ENCODE results near the gene SLIT3. TPM values are rescaled to one million over a fixed set of nuclear protein-coding genes. Genes with fewer than 3 reads are reported as not detected.

SLIT3 gene
- total RNA-seq, 1 donor from 2014 or later = 3.1 TPM

- no peak overlapping the region for H3K4me3 ChIP-seq (ENCODE audit: low read depth, low read length)
- DNase-seq (ENCODE audit: low read depth) = no peak
- TF ChIP-seq CTCF (conservative IDR thresholded peaks at IDR 0.05; ENCODE audit: low read depth, low read length) = no peak
Measured at GRCh38 chr5:169048181-169049125, 252.5 kb downstream of the SLIT3 start.

- no peak overlapping the region for H3K4me3 ChIP-seq (ENCODE audit: low read depth, low read length)
- TF ChIP-seq CTCF (conservative IDR thresholded peaks at IDR 0.05; ENCODE audit: low read depth, low read length) = no peak
- DNase-seq (ENCODE audit: low read depth) = no peak
Measured at GRCh38 chr5:169044962-169045361, 256.0 kb downstream of the SLIT3 start.

GRCh38 chr5:169041180-169041579, 259.8 kb downstream of the SLIT3 start:
- no peak for DNase-seq (ENCODE audit: low read depth)
- TF ChIP-seq CTCF (conservative IDR thresholded peaks at IDR 0.05; ENCODE audit: low read depth, low read length) = no peak
- H3K4me3 ChIP-seq (ENCODE audit: low read depth, low read length) = no peak overlapping the region

- no peak for TF ChIP-seq CTCF (conservative IDR thresholded peaks at IDR 0.05; ENCODE audit: low read depth, low read length)
- no peak overlapping the region for H3K4me3 ChIP-seq (ENCODE audit: low read depth, low read length)
- DNase-seq (ENCODE audit: low read depth) = no peak
Measured at GRCh38 chr5:169039592-169039991, 261.3 kb downstream of the SLIT3 start.

- no peak for DNase-seq (ENCODE audit: low read depth)
- TF ChIP-seq CTCF (conservative IDR thresholded peaks at IDR 0.05; ENCODE audit: low read depth, low read length) = no peak
- no peak overlapping the region for H3K4me3 ChIP-seq (ENCODE audit: low read depth, low read length)
Measured at GRCh38 chr5:169037466-169037865, 263.5 kb downstream of the SLIT3 start.

GRCh38 chr5:169036079-169036805, 264.7 kb downstream of the SLIT3 start:
- no peak for DNase-seq (ENCODE audit: low read depth)
- H3K4me3 ChIP-seq (ENCODE audit: low read depth, low read length) = no peak overlapping the region
- TF ChIP-seq CTCF (conservative IDR thresholded peaks at IDR 0.05; ENCODE audit: low read depth, low read length) = no peak
